H9 (cell line): ENCODE results near the gene SLC4A7. TPM values are rescaled to one million over a fixed set of nuclear protein-coding genes. Genes with fewer than 3 reads are reported as not detected.

ENCODE experiments used
- DNase-seq: peaks from one replicate; pipeline ENCODE4 v3.0.0-alpha.2; 2017
- H2AFZ ChIP-seq: one replicate; pipeline ENCODE4 v1.6.1; 2013; ENCODE audit warnings: mild to moderate bottlenecking, low read length, control low read depth, moderate library complexity
- H2AK5ac ChIP-seq: 2 replicates; pipeline ENCODE4 v1.6.1; 2013; ENCODE audit warnings: low read length, control low read depth, mixed read lengths; ENCODE audit not compliant: insufficient read length
- H2BK120ac ChIP-seq: one replicate; pipeline ENCODE4 v1.6.1; 2013; ENCODE audit warnings: low read depth, mild to moderate bottlenecking, low read length, control low read depth, inconsistent platforms; ENCODE audit not compliant: poor library complexity, severe bottlenecking
- H2BK12ac ChIP-seq: 2 replicates; pipeline ENCODE4 v1.6.1; 2013; ENCODE audit warnings: low read length, control low read depth, mixed read lengths, low read depth; ENCODE audit not compliant: insufficient read length
- H2BK15ac ChIP-seq: 2 replicates; pipeline ENCODE4 v1.6.1; 2013; ENCODE audit warnings: low read depth, low read length, control low read depth
- H2BK20ac ChIP-seq: one replicate; pipeline ENCODE4 v1.6.1; 2013; ENCODE audit warnings: low read depth, mild to moderate bottlenecking, low read length, control low read depth, inconsistent platforms; ENCODE audit not compliant: poor library complexity, severe bottlenecking
- H2BK5ac ChIP-seq: 2 replicates; pipeline ENCODE4 v1.6.1; 2013; ENCODE audit warnings: low read length, control low read depth, mixed read lengths; ENCODE audit not compliant: insufficient read length
- H3K14ac ChIP-seq: 2 replicates; pipeline ENCODE4 v1.6.1; 2013; ENCODE audit warnings: low read length, control low read depth; ENCODE audit not compliant: insufficient read depth
- H3K18ac ChIP-seq: 2 replicates; pipeline ENCODE4 v1.6.1; 2013; ENCODE audit warnings: low read depth, mild to moderate bottlenecking, mixed read lengths, low read length, control low read depth; ENCODE audit not compliant: insufficient read length
- H3K23ac ChIP-seq: 2 replicates; pipeline ENCODE4 v1.6.1; 2013; ENCODE audit warnings: low read length, control low read depth, mixed read lengths, low read depth; ENCODE audit not compliant: insufficient read length
- H3K23me2 ChIP-seq: 2 replicates; pipeline ENCODE4 v1.6.1; 2013; ENCODE audit warnings: low read depth, mild to moderate bottlenecking, mixed read lengths, low read length, control low read depth; ENCODE audit not compliant: insufficient read length, poor library complexity, severe bottlenecking
- H3K27ac ChIP-seq: 2 replicates; pipeline ENCODE4 v1.5.1; 2013; ENCODE audit warnings: low read length, control low read depth, mixed read lengths, low read depth; ENCODE audit not compliant: insufficient read length
- H3K27me3 ChIP-seq: 2 replicates; pipeline ENCODE4 v1.6.1; 2013; ENCODE audit warnings: low read length, control low read depth, inconsistent platforms; ENCODE audit not compliant: insufficient read depth
- H3K4ac ChIP-seq: 2 replicates; pipeline ENCODE4 v1.6.1; 2013; ENCODE audit warnings: low read depth, mild to moderate bottlenecking, control low read depth, inconsistent platforms, low read length, moderate library complexity
- H3K4me1 ChIP-seq: 2 replicates; pipeline ENCODE4 v1.6.1; 2013; ENCODE audit warnings: low read length, control low read depth, inconsistent platforms; ENCODE audit not compliant: insufficient read depth
- H3K4me2 ChIP-seq: 2 replicates; pipeline ENCODE4 v1.6.1; 2013; ENCODE audit warnings: low read length, control low read depth, mixed read lengths; ENCODE audit not compliant: insufficient read length, insufficient read depth
- H3K56ac ChIP-seq: 2 replicates; pipeline ENCODE4 v1.6.1; 2013; ENCODE audit warnings: low read depth, mild to moderate bottlenecking, mixed read lengths, low read length, control low read depth; ENCODE audit not compliant: insufficient read length
- H3K79me1 ChIP-seq: 2 replicates; pipeline ENCODE4 v1.6.1; 2013; ENCODE audit warnings: low read depth, mild to moderate bottlenecking, moderate library complexity, low read length, control low read depth, inconsistent platforms; ENCODE audit not compliant: insufficient read depth, poor library complexity, severe bottlenecking
- H3K79me2 ChIP-seq: 2 replicates; pipeline ENCODE4 v1.6.1; 2013; ENCODE audit warnings: low read length, control low read depth, inconsistent platforms; ENCODE audit not compliant: insufficient read depth
- H3K9ac ChIP-seq: 2 replicates; pipeline ENCODE4 v1.6.1; 2013; ENCODE audit warnings: low read length, control low read depth, mixed read lengths; ENCODE audit not compliant: insufficient read length; ENCODE audit errors: extremely low read depth
- H3K9me3 ChIP-seq: one replicate; pipeline ENCODE4 v1.6.1; 2013; ENCODE audit warnings: low read depth, low read length, inconsistent platforms; ENCODE audit not compliant: control insufficient read depth
- H3T11ph ChIP-seq: one replicate; pipeline ENCODE4 v1.6.1; 2013; ENCODE audit warnings: mild to moderate bottlenecking, low read length, control low read depth, inconsistent platforms
- H4K20me1 ChIP-seq: one replicate; pipeline ENCODE4 v1.6.1; 2013; ENCODE audit not compliant: control insufficient read depth, insufficient read length, insufficient read depth
- H4K5ac ChIP-seq: 2 replicates; pipeline ENCODE4 v1.6.1; 2013; ENCODE audit warnings: low read depth, mild to moderate bottlenecking, mixed read lengths, low read length, control low read depth; ENCODE audit not compliant: insufficient read length
- H4K8ac ChIP-seq: replicated peaks from 2 replicates; pipeline ENCODE4 v1.6.1; 2013; ENCODE audit warnings: low read length, control low read depth, mixed read lengths, low read depth; ENCODE audit not compliant: insufficient read length
- H4K91ac ChIP-seq: 2 replicates; pipeline ENCODE4 v1.6.1; 2013; ENCODE audit warnings: low read depth, mild to moderate bottlenecking, moderate library complexity, mixed read lengths, low read length, control low read depth; ENCODE audit not compliant: insufficient read length
- H3K27ac Mint-ChIP-seq, 3 experiments: 2 replicates in 2 of 3; 3 replicates in 1 of 3; pipeline ENCODE4 v1.8.0; 2020 to 2021; ENCODE audit warnings: mixed read lengths in 3 of 3, mild to moderate bottlenecking in 1 of 3, moderate library complexity in 1 of 3
- H3K27me3 Mint-ChIP-seq: 2 replicates; pipeline ENCODE4 v1.8.0; 2021; ENCODE audit warnings: low read depth, mild to moderate bottlenecking, moderate library complexity, mixed read lengths
- H3K36me3 Mint-ChIP-seq, 3 experiments: 2 replicates in 2 of 3; 3 replicates in 1 of 3; pipeline ENCODE4 v1.8.0; 2020 to 2021; ENCODE audit warnings: low read depth in 3 of 3, mixed read lengths in 3 of 3; ENCODE audit not compliant: insufficient read depth in 1 of 3
- H3K4me1 Mint-ChIP-seq, 2 experiments: 2 replicates each; pipeline ENCODE4 v1.8.0; 2020; ENCODE audit warnings: mixed read lengths in 2 of 2
- H3K4me3 Mint-ChIP-seq, 2 experiments: 2 replicates in 1 of 2; 3 replicates in 1 of 2; pipeline ENCODE4 v1.8.0; 2020 to 2021; ENCODE audit warnings: mild to moderate bottlenecking in 2 of 2, mixed read lengths in 2 of 2, moderate library complexity in 1 of 2
- H3K9me3 Mint-ChIP-seq, 2 experiments: 2 replicates in 1 of 2; 3 replicates in 1 of 2; pipeline ENCODE4 v1.8.0; 2020; ENCODE audit warnings: mild to moderate bottlenecking in 2 of 2, mixed read lengths in 2 of 2, moderate library complexity in 1 of 2
- CTCF ChIP-seq: fragments of 200-600 bp; sonication (generic); conservative IDR thresholded peaks from 3 replicates; pipeline ENCODE4 v1.8.0; 2021; ENCODE audit warnings: antibody characterized with exemption, mild to moderate bottlenecking
- WGBS: extraction: QIAGEN DNeasy Blood & Tissue Kit; methylation state at CpG from one replicate; pipeline ENCODE4 v1.1.7; 2013; ENCODE audit warnings: missing lambda C conversion rate, low lambda C conversion rate, mixed read lengths; ENCODE audit not compliant: insufficient read length; ENCODE audit errors: extremely low coverage; 5-methylcytosine and 5-hydroxymethylcytosine counted together
- total RNA-seq: library from RNA; stranded (reverse); gene quantifications from 2 replicates; pipeline ENCODE4 v1.2.1, GENCODE V29; 2021

SLC4A7 gene
- total RNA-seq, 1 experiment from 2014 or later = 46.1 TPM

- H3K79me2 ChIP-seq = peaks cover 53% of the 10 kb centered on the region; the same call in 1 of the 2 replicates
- H3K18ac ChIP-seq = no peak overlapping the region
- no peak overlapping the region for H3T11ph ChIP-seq
- no peak overlapping the region for H2BK5ac ChIP-seq
- DNase-seq = no peak
- Mint-ChIP-seq H3K27ac (peak overlapping the region in 1 of 3 experiments; percentile 12; a peak in 1 of 7 replicates), H3K9me3 (no peaks in the 10 kb centered on the region; a peak in 1 of 5 replicates), H3K4me1 (peaks cover 11 to 12% of the 10 kb centered on the region in 2 experiments; a peak in 2 of 4 replicates), H3K4me3 (no peak overlapping the region), H3K36me3 (peaks cover 20 to 30% (median 21%) of the 10 kb centered on the region in 3 experiments), H3K27me3 (no peaks in the 10 kb centered on the region)
- no peaks in the 10 kb centered on the region for H3K23me2 ChIP-seq
- no peaks in the 10 kb centered on the region for H4K20me1 ChIP-seq
- no peaks in the 10 kb centered on the region for H3K9me3 ChIP-seq
- H4K91ac ChIP-seq = no peak overlapping the region
- no peak overlapping the region for H2BK20ac ChIP-seq
- no peak overlapping the region for H3K4ac ChIP-seq
- H3K4me1 ChIP-seq = no peaks in the 10 kb centered on the region
- no peak overlapping the region for H3K9ac ChIP-seq
- TF ChIP-seq CTCF = no peak
- H3K27me3 ChIP-seq = no peaks in the 10 kb centered on the region
- no peak overlapping the region for H2BK15ac ChIP-seq
- H3K56ac ChIP-seq = no peak overlapping the region
- H2AFZ ChIP-seq = no peak overlapping the region
- no peak overlapping the region for H3K14ac ChIP-seq
- no peak overlapping the region for H3K27ac ChIP-seq
- no peak overlapping the region for H2AK5ac ChIP-seq
- H3K79me1 ChIP-seq = no peaks in the 10 kb centered on the region
- no peak overlapping the region for H3K4me2 ChIP-seq
- H4K5ac ChIP-seq = no peak overlapping the region
- H2BK120ac ChIP-seq = no peak overlapping the region
- no peak overlapping the region for H4K8ac ChIP-seq
- no CpG with 5 or more reads among the region's 6 CpGs for WGBS
- no peak overlapping the region for H3K23ac ChIP-seq
- H2BK12ac ChIP-seq = no peak overlapping the region
Observed at GRCh38 chr3:27471923-27472550, 12.1 kb downstream of the SLC4A7 start.
